NB4 (cell line): ENCODE results near the gene TBCK.

Source experiments
- DNase-seq: peaks from one replicate; pipeline ENCODE4 v3.0.0; 2010; ENCODE audit warnings: low read depth
- H3K4me3 ChIP-seq: one replicate; pipeline ENCODE4 v1.5.1; 2011; ENCODE audit warnings: mild to moderate bottlenecking, low read depth, low read length, moderate library complexity
- MYC ChIP-seq: IDR thresholded peaks from 2 replicates; pipeline ENCODE4 v1.6.1; 2011; ENCODE audit warnings: low read depth, low read length
- POLR2A ChIP-seq: IDR thresholded peaks from 2 replicates; pipeline ENCODE4 v1.6.1; 2011; ENCODE audit warnings: mild to moderate bottlenecking; ENCODE audit not compliant: insufficient read length; ENCODE audit errors: extremely low read depth
- TF ChIP-seq, protein P1 (sequence below): IDR thresholded peaks from one replicate; pipeline ENCODE4 v1.5.1; 2012; ENCODE audit warnings: low read depth, low read length
- TF ChIP-seq, protein P2 (sequence below): IDR thresholded peaks from 2 replicates; pipeline ENCODE4 v1.6.1; 2011; ENCODE audit warnings: low read depth, low read length

The TBCK gene

GRCh38 chr4:106315968-106316772 lies at the start of gene TBCK, which contains the start of gene AIMP1:
TSS of gene TBCK (minus strand) at chr4:106316209. CDS start at chr4:106308960, 7,249 bp downstream.
TSS of gene AIMP1 (plus strand) at chr4:106316550. CDS start at chr4:106325010, 8,460 bp downstream.
- peak within 1 kb of the TSS; percentile 100 for H3K4me3 ChIP-seq
- peak; percentile 92 for DNase-seq
- TF ChIP-seq MYC (peak; percentile 78; the same call in 1 of the 2 replicates), POLR2A (peak; percentile 59)
- TF ChIP-seq, protein P1, sequence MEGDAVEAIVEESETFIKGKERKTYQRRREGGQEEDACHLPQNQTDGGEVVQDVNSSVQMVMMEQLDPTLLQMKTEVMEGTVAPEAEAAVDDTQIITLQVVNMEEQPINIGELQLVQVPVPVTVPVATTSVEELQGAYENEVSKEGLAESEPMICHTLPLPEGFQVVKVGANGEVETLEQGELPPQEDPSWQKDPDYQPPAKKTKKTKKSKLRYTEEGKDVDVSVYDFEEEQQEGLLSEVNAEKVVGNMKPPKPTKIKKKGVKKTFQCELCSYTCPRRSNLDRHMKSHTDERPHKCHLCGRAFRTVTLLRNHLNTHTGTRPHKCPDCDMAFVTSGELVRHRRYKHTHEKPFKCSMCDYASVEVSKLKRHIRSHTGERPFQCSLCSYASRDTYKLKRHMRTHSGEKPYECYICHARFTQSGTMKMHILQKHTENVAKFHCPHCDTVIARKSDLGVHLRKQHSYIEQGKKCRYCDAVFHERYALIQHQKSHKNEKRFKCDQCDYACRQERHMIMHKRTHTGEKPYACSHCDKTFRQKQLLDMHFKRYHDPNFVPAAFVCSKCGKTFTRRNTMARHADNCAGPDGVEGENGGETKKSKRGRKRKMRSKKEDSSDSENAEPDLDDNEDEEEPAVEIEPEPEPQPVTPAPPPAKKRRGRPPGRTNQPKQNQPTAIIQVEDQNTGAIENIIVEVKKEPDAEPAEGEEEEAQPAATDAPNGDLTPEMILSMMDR: no peak
- TF ChIP-seq, protein P2, sequence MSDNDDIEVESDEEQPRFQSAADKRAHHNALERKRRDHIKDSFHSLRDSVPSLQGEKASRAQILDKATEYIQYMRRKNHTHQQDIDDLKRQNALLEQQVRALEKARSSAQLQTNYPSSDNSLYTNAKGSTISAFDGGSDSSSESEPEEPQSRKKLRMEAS: peak; percentile 70

DNA sequence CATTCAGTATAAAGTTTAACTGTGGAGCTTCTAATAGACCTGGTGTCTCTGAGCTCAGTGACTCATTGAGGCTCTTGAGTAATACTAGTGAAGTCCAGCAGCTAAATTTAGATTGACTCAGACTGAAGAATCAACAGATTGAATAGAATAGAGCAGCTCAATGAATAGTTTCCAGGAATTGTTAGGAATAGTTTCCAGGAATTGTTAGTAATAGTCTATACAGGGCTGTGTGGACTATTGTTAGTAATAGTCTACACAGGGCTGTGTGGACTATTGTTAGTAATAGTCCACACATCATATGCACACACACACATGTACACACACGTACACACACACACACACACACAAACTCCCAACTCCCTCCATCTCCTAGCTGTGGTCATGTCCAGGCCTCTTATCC lies 49.6 kb upstream of the TBCK start:
- DNase-seq: peak; percentile 77
- H3K4me3 ChIP-seq: no peak overlapping the region
- no peak for TF ChIP-seq MYC
- TF ChIP-seq, protein P2: no peak
- TF ChIP-seq, protein P1: no peak
- TF ChIP-seq POLR2A: no peak

- no peak for DNase-seq
- TF ChIP-seq, protein P1: no peak
- TF ChIP-seq POLR2A: no peak
- TF ChIP-seq, protein P2: no peak
- TF ChIP-seq MYC: no peak
- H3K4me3 ChIP-seq: no peak overlapping the region
Measured at GRCh38 chr4:106364282-106364681, 48.3 kb upstream of the TBCK start.

- H3K4me3 ChIP-seq: no peak overlapping the region
- no peak for DNase-seq
- TF ChIP-seq MYC (no peak), POLR2A (no peak)
- TF ChIP-seq, protein P1: no peak
- TF ChIP-seq, protein P2: no peak
Measured at GRCh38 chr4:106362086-106362825, 46.2 kb upstream of the TBCK start.

DNA sequence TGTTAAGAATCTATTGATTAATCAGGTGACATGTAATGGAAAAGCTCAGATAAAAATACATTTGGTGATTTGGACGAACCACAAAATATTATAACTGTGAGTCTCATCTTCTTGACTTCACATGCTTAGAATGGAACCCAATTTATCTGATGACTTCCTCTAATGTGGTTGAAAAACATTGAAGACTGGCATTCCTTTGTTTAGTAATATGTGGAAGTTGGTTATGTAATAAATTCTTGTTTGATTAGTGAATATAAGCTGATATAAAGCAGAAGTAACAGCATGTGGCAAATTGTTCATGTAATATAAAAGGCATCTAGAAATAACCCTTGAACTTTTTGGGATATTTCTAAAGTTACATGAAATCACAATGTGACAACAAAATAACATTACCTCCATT lies 42.9 kb upstream of the TBCK start:
- H3K4me3 ChIP-seq: no peak overlapping the region
- DNase-seq: peak; percentile 16
- TF ChIP-seq, protein P2: no peak
- TF ChIP-seq MYC (no peak), POLR2A (no peak)
- TF ChIP-seq, protein P1: no peak
